H1 (cell line): ENCODE data around the gene RAD50. TPM values are rescaled to one million over a fixed set of nuclear protein-coding genes. Genes with fewer than 3 reads are reported as not detected.

Experiments used
- CTCF ChIA-PET: fragments of 300-600 bp; sonication (Branson Sonifier 250); formaldehyde crosslinking; loops from one replicate; lab custom pipeline; 2021; ENCODE audit not compliant: partially characterized antibody; lab: Charles Lee
- POLR2A ChIA-PET: fragments of 300-600 bp; sonication (Branson Sonifier 250); formaldehyde crosslinking; loops from one replicate; lab custom pipeline; 2021; ENCODE audit warnings: inconsistent platforms; ENCODE audit not compliant: partially characterized antibody; lab: Charles Lee
- DNase-seq, 2 experiments: peaks; one replicate each; pipeline versions ENCODE4 v3.0.0 to v3.0.0-alpha.2; 2010 to 2022; ENCODE audit warnings: low spot score in 2 of 2, low read depth in 1 of 2, mixed read lengths in 1 of 2
- FAIRE-seq: peaks from 2 replicates; lab custom pipeline; 2011; peaks lifted over from hg19 to GRCh38; lab: Jason Lieb, UNC
- H2AFZ ChIP-seq: 2 replicates; pipeline ENCODE4 v1.8.1; 2012; ENCODE audit warnings: low read length, inconsistent platforms
- H2AK5ac ChIP-seq: 2 replicates; pipeline ENCODE4 v1.6.1; 2013; ENCODE audit warnings: low read depth, low read length
- H2BK120ac ChIP-seq: replicated peaks from 2 replicates; pipeline ENCODE3; 2013; ENCODE audit warnings: low read depth, low read length, inconsistent platforms
- H2BK12ac ChIP-seq: 2 replicates; pipeline ENCODE4 v1.6.1; 2013; ENCODE audit warnings: low read depth, low read length
- H2BK15ac ChIP-seq: 2 replicates; pipeline ENCODE4 v1.6.1; 2013; ENCODE audit warnings: low read length
- H2BK20ac ChIP-seq: 2 replicates; pipeline ENCODE4 v1.6.1; 2013; ENCODE audit warnings: low read length
- H2BK5ac ChIP-seq: 2 replicates; pipeline ENCODE4 v1.6.1; 2013; ENCODE audit warnings: low read depth, low read length
- H3K14ac ChIP-seq: 2 replicates; pipeline ENCODE4 v1.6.1; 2013; ENCODE audit warnings: inconsistent platforms; ENCODE audit not compliant: insufficient read length
- H3K18ac ChIP-seq: 2 replicates; pipeline ENCODE4 v1.6.1; 2013; ENCODE audit warnings: low read length; ENCODE audit errors: extremely low read depth
- H3K23ac ChIP-seq: 2 replicates; pipeline ENCODE4 v1.6.1; 2013; ENCODE audit warnings: inconsistent platforms; ENCODE audit not compliant: insufficient read length
- H3K23me2 ChIP-seq: 2 replicates; pipeline ENCODE4 v1.6.1; 2013; ENCODE audit warnings: low read depth, low read length
- H3K27ac ChIP-seq: 2 replicates; pipeline ENCODE4 v1.6.1; 2011; ENCODE audit warnings: low read depth, low read length, inconsistent platforms
- H3K27me3 ChIP-seq, 4 experiments: replicated peaks in 1 of 4; 1 replicate in 1 of 4; 2 replicates in 3 of 4; pipeline versions ENCODE4 v1.6.1 to v1.8.1; 2011 to 2013; ENCODE audit warnings: low read length in 3 of 4, mild to moderate bottlenecking in 3 of 4, inconsistent platforms in 2 of 4, mixed read lengths in 2 of 4, moderate library complexity in 1 of 4; ENCODE audit not compliant: control insufficient read depth in 3 of 4, insufficient read depth in 3 of 4; ENCODE audit errors: extremely low read depth in 1 of 4
- H3K36me3 ChIP-seq, 4 experiments: 2 replicates each; pipeline versions ENCODE4 v1.6.1 to v1.8.1; 2011 to 2013; ENCODE audit warnings: mild to moderate bottlenecking in 4 of 4, low read length in 3 of 4, moderate library complexity in 2 of 4, control low read depth in 1 of 4, inconsistent platforms in 1 of 4; ENCODE audit not compliant: insufficient read depth in 4 of 4, control insufficient read depth in 2 of 4
- H3K4ac ChIP-seq: replicated peaks from 2 replicates; pipeline ENCODE3; 2013; ENCODE audit warnings: low read length, low read depth, mixed read lengths, inconsistent platforms; ENCODE audit not compliant: insufficient read length
- H3K4me1 ChIP-seq, 4 experiments: replicated peaks in 1 of 4; 1 replicate in 1 of 4; 2 replicates in 3 of 4; pipeline versions ENCODE4 v1.6.1 to v1.8.1; 2011 to 2013; ENCODE audit warnings: low read length in 3 of 4, inconsistent platforms in 2 of 4, mixed read lengths in 1 of 4; ENCODE audit not compliant: insufficient read depth in 4 of 4, control insufficient read depth in 3 of 4
- H3K4me2 ChIP-seq, 2 experiments: 2 replicates each; pipeline versions ENCODE4 v1.6.1 to v1.8.1; 2011 to 2013; ENCODE audit warnings: low read depth in 2 of 2, low read length in 2 of 2, control low read depth in 1 of 2, inconsistent platforms in 1 of 2, mild to moderate bottlenecking in 1 of 2; ENCODE audit not compliant: insufficient read depth in 1 of 2
- H3K4me3 ChIP-seq, 4 experiments: fragments of 200-600, 300-600 bp in 1 of 4; sonication (generic), shearing (Covaris generic), sonication (Bioruptor Twin) in 1 of 4; 2 replicates each; pipeline versions ENCODE4 v1.5.1 to v1.8.1; 2011 to 2016; ENCODE audit warnings: low read length in 4 of 4, low read depth in 3 of 4, control low read depth in 2 of 4, inconsistent platforms in 2 of 4, mild to moderate bottlenecking in 2 of 4, mixed read lengths in 1 of 4, moderate library complexity in 1 of 4; ENCODE audit not compliant: insufficient read depth in 2 of 4; ENCODE audit errors: extremely low read depth in 1 of 4
- H3K56ac ChIP-seq: replicated peaks from 2 replicates; pipeline ENCODE3; 2013; ENCODE audit warnings: low read depth, mild to moderate bottlenecking, mixed read lengths, low read length, inconsistent platforms; ENCODE audit not compliant: insufficient read length
- H3K79me1 ChIP-seq: 2 replicates; pipeline ENCODE4 v1.6.1; 2013; ENCODE audit warnings: low read depth, low read length, control low read depth
- H3K79me2 ChIP-seq, 2 experiments: 2 replicates each; pipeline versions ENCODE4 v1.6.1 to v1.8.1; 2012 to 2013; ENCODE audit warnings: low read length in 2 of 2, mild to moderate bottlenecking in 2 of 2, inconsistent platforms in 1 of 2; ENCODE audit not compliant: insufficient read depth in 2 of 2, control insufficient read depth in 1 of 2
- H3K9ac ChIP-seq, 4 experiments: replicated peaks in 1 of 4; 1 replicate in 1 of 4; 2 replicates in 3 of 4; pipeline versions ENCODE4 v1.6.1 to v1.8.1; 2011 to 2013; ENCODE audit warnings: low read depth in 3 of 4, low read length in 3 of 4, control low read depth in 2 of 4, mild to moderate bottlenecking in 2 of 4, moderate library complexity in 2 of 4, inconsistent platforms in 1 of 4; ENCODE audit errors: extremely low read depth in 1 of 4
- H3K9me3 ChIP-seq, 2 experiments: 2 replicates each; pipeline versions ENCODE4 v1.6.1 to v1.8.1; 2012 to 2013; ENCODE audit warnings: mild to moderate bottlenecking in 2 of 2, moderate library complexity in 2 of 2, control low read depth in 1 of 2, inconsistent platforms in 1 of 2, low read depth in 1 of 2, low read length in 1 of 2, mixed read lengths in 1 of 2; ENCODE audit not compliant: insufficient read depth in 2 of 2
- H4K20me1 ChIP-seq, 2 experiments: replicated peaks in 1 of 2; 2 replicates each; pipeline versions ENCODE3 to v1.8.1; 2011 to 2013; ENCODE audit warnings: inconsistent platforms in 2 of 2, low read length in 2 of 2, mild to moderate bottlenecking in 1 of 2; ENCODE audit not compliant: insufficient read depth in 2 of 2, control insufficient read depth in 1 of 2
- H4K5ac ChIP-seq: 2 replicates; pipeline ENCODE4 v1.6.1; 2013; ENCODE audit warnings: low read length, low read depth, mixed read lengths, inconsistent platforms; ENCODE audit not compliant: insufficient read length
- H4K8ac ChIP-seq: 2 replicates; pipeline ENCODE4 v1.8.0; 2013; ENCODE audit warnings: mild to moderate bottlenecking, moderate library complexity, low read length, inconsistent platforms; ENCODE audit not compliant: insufficient read depth; ENCODE audit errors: extremely low read depth
- H4K91ac ChIP-seq: replicated peaks from 2 replicates; pipeline ENCODE3; 2013; ENCODE audit warnings: low read length, mixed read lengths, inconsistent platforms; ENCODE audit not compliant: insufficient read length
- BRCA1 ChIP-seq: IDR thresholded peaks from 2 replicates; pipeline ENCODE4 v1.6.1; 2012; ENCODE audit warnings: low read depth, low read length, improper control_type of control experiment
- EGR1 ChIP-seq: IDR thresholded peaks from 2 replicates; pipeline ENCODE4 v1.6.1; 2011; ENCODE audit warnings: low read depth, low read length, borderline replicate concordance
- MAX ChIP-seq: IDR thresholded peaks from 2 replicates; pipeline ENCODE4 v1.6.1; 2012; ENCODE audit warnings: inconsistent platforms
- TAF7 ChIP-seq: optimal IDR thresholded peaks from 2 replicates; pipeline ENCODE3; 2011; ENCODE audit warnings: low read depth, mild to moderate bottlenecking, inconsistent platforms, low read length, moderate library complexity, borderline replicate concordance
- TEAD4 ChIP-seq: IDR thresholded peaks from 2 replicates; pipeline ENCODE4 v1.6.1; 2012; ENCODE audit warnings: low read depth, low read length, inconsistent platforms, mixed read lengths
- WGBS, 2 experiments: shearing (Covaris generic) in 1 of 2; methylation state at CpG; one replicate each; pipeline versions ENCODE4 v1.1.6 to v1.1.7; 2013 to 2015; ENCODE audit warnings: low lambda C conversion rate in 2 of 2, mixed read lengths in 2 of 2, inconsistent platforms in 1 of 2, low coverage in 1 of 2, missing lambda C conversion rate in 1 of 2; ENCODE audit not compliant: insufficient replicate concordance in 2 of 2, insufficient coverage in 1 of 2, insufficient read length in 1 of 2; ENCODE audit errors: extremely low coverage in 1 of 2, missing lambda C conversion rate in 1 of 2; 5-methylcytosine and 5-hydroxymethylcytosine counted together
- polyA plus RNA-seq, 7 experiments: library from polyadenylated mRNA; depleted of rRNA in 3 of 7; stranded (reverse) in 5 of 7; unstranded in 2 of 7; fragments of >200 nt in 5 of 7; fragments of 200-250 nt in 2 of 7; gene quantifications; 1 replicate in 5 of 7; 2 replicates in 1 of 7; 4 replicates in 1 of 7; pipeline versions ENCODE4 v1.2.1 to v1.2.3, GENCODE V29; 2011 to 2013; ENCODE audit warnings: missing spikeins in 2 of 7, mixed read lengths in 2 of 7
- total RNA-seq: library from RNA; stranded (reverse); fragmentation: NEBNext Ultra II Directional; extraction: Animal tissue kit (Norgen Biotek cat#: 25700); gene quantifications from 2 replicates; pipeline ENCODE4 v1.2.1, GENCODE V29; 2021

The RAD50 gene
- total and polyA plus RNA-seq, 2 of the 8 experiments (the other 6 are each of a cell fraction or from before 2014, with no cell fraction given): 10.1 to 39.4 TPM

DNA sequence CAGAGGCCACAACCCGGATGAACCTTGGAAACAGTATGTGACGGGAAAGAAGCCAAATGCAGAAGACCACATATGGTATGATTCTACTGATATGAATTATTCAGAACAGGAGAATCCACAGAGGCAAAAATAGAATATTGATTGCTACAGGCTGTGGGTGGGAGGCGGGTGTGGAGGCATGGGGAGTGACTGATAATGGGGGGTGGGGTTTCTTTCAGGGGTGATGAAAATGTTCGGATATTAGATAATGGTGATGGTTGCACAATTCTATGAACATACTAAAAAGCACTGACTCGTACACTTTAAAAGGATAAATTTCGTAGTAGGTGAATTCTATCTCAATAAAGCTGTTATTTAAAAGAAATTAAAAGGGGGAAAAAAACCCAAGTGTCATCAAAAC, 127.7 kb downstream of the RAD50 start:
- Histone ChIP-seq H3K14ac (no peak overlapping the region), H3K9ac (no peak overlapping the region), H2BK120ac (no peak overlapping the region), H3K4me3 (no peak overlapping the region), H3K23me2 (no peaks in the 10 kb centered on the region; the same call in 1 of the 2 replicates), H2BK15ac (no peak overlapping the region), H2BK20ac (no peak overlapping the region), H3K4me2 (no peak overlapping the region), H4K20me1 (no peaks in the 10 kb centered on the region), H2BK12ac (no peak overlapping the region), H3K4ac (no peak overlapping the region), H2AK5ac (no peak overlapping the region), H3K27ac (no peak overlapping the region), H3K9me3 (no peaks in the 10 kb centered on the region), H3K56ac (no peak overlapping the region), H4K5ac (no peak overlapping the region), H3K79me1 (no peaks in the 10 kb centered on the region), H3K27me3 (no peaks in the 10 kb centered on the region), H3K18ac (no peak overlapping the region), H2AFZ (no peak overlapping the region), H3K4me1 (no peaks in the 10 kb centered on the region), H3K79me2 (no peaks in the 10 kb centered on the region), H3K36me3 (no peaks in the 10 kb centered on the region), H4K91ac (no peak overlapping the region), H2BK5ac (no peak overlapping the region), H3K23ac (no peak overlapping the region), H4K8ac (no peak overlapping the region)
- no peak for DNase-seq
- ChIA-PET POLR2A (no interaction called here), CTCF (interaction anchor here (1.0 kb wide), 3 partner anchors 12 to 156 kb away, joined by 3 read pairs; no protein-coding TSS in a partner anchor)
- 86% methylated on average over 6 of the region's 6 CpGs; no CpG with 5 or more reads in 1 of the 2 experiments for WGBS, 2 experiments
- FAIRE-seq: no peak
- TF ChIP-seq BRCA1: no peak
- no peak for TF ChIP-seq MAX
- TF ChIP-seq EGR1: no peak
- no peak for TF ChIP-seq TEAD4
- TF ChIP-seq TAF7: no peak
